HTERT RPE-1 (cell line): ENCODE measurements around the gene MOB3B.

ENCODE experiments used
- in situ Hi-C: fragments of 300-500 bp; cut with MboI; formaldehyde crosslinking; loops from 4 replicates; pipeline ENCODE4 v1.14.3; 2020; ENCODE audit warnings: low sequenced_read_pairs

Gene MOB3B

DNA sequence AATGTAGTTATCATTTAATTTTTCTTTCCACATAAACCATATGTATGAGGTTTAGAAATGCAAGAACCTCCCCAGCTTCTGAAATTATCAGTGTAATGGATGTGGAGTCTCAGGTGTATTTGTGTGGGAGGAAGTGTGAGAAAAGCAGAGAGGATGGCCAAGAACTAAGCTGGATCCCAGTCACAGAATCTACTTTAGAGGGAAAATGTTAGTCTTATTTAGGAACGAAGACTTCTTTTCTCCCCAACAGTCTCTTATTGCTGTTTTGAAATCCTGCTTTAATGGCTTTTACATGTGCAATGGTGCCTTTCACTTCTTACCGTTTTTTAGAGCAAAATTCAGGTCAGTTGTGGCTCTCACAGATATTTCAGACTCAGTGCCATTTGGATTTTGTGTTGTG is 235.6 kb downstream of the MOB3B start:
- in situ Hi-C loops = no loop called here

GRCh38 chr9:27292659-27293405 is 236.8 kb downstream of the MOB3B start:
- in situ Hi-C loops = no loop called here

GRCh38 chr9:27291292-27291691 is 238.3 kb downstream of the MOB3B start:
- in situ Hi-C loops = no loop called here

- in situ Hi-C loops = no loop called here
Observed at GRCh38 chr9:27282269-27282668, 247.3 kb downstream of the MOB3B start.

DNA sequence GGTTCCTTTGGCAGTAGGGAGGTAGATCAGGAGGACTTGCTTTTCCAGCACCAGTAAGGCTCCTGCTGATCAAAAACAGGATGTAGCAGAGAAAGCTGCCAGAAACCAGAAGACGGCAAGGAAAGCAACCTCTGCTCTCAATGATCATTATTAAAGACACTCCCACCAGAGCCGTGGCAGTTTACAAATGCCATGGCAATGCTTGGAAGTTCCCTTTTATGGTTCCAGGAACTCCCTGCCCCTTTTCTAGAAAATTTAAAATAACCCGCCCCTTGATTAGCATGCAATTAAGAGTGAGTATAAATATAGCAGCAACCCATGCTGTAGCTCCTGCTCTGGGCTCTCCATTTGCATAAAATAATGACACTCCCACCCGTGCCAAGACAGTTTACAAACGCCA is 248.8 kb downstream of the MOB3B start:
- in situ Hi-C loops = no loop called here

- in situ Hi-C loops = no loop called here
Observed at GRCh38 chr9:27280249-27280648, 249.4 kb downstream of the MOB3B start.

- in situ Hi-C loops = no loop called here
Observed at GRCh38 chr9:27279611-27280010, 250.0 kb downstream of the MOB3B start.

DNA sequence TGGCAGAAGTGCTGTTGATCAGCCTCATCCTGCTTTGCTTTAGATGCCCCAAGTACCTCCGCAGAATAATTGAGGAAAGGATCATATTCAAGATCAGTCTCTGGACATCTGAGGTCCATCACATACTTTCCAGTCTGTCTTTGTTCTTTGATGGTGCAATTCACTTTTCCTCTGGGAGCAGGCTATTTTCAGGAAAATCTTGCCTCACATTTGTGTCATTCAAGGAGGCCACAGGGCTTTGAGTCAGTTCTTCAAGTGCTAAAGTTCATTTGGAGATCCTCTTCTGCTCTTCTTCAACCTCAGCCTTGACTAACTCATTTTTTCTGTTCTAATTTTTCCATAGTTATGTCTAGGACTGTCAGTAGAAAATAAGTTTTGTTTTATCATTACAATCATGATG is 251.2 kb downstream of the MOB3B start:
- in situ Hi-C loops = no loop called here

GRCh38 chr9:27276193-27277030 is 253.2 kb downstream of the MOB3B start:
- in situ Hi-C loops = no loop called here
